HG03108 (cell line): ENCODE results near the gene VPS35L.
"Not testable (repeated sequence)": the region's sequence is repeated elsewhere in the genome, so short reads cannot be mapped to it uniquely, and the experiment has no call there.

Experiments used
- ATAC-seq: cut with Tn5 transposase; IDR thresholded peaks from one replicate; pipeline ENCODE4 v1.9.1; 2021; ENCODE audit warnings: moderate library complexity; ENCODE audit not compliant: unreplicated experiment

Gene VPS35L

DNA sequence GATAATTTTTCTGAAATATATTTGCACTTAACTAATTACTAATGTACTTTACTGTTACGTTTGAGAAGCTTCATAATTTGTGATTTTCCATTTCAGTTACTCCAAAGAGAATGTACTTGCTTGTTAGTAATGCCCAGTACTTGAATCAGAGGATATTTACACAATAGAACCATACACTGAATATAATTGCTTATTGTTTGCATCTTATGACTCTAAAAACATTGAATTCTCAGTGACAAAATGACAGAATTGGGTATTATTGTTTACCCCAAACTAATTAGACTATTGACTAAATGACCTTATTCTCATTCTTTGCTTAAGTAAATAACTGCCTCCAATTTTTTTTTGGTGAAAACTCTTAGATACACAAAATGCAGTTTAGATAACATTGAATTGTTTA is 22.9 kb upstream of the VPS35L start:
- no peak for ATAC-seq

DNA sequence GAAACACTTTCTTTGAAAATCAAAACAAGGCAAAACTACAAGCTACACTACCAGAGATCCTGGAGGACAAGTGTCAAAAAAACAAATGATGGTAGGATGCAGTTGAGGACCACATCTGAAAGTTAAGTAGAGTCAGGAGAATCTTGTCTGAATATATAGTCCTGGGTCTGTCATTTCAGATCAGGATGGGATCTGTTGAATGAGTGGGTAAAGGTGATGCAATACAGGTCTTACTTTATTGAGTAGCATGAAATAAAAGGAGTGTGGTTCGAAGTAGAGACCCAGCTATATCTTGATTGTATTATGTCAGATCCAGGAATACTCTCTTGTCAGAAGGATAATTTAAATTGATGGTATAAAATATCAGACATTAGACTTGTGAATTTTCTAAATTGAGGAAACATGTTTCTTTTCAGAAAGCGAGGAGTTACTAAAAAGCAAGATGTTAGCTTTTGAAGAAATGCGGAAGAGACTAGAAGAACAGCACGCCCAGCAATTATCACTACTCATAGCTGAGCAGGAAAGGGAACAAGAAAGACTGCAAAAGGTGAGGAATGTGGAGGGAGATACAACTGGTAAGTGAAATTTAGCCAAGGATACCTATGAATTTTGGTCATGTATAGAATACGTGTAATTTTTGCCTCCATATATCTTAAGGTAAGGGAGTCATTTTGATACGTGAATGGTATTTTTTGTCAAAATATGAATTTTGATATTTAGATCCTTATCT is 15.1 kb upstream of the VPS35L start:
- no peak for ATAC-seq

- ATAC-seq = no peak
These were observed 13.2 kb upstream of the VPS35L start for GRCh38 chr16:19542138-19542821.

- ATAC-seq = not testable (repeated sequence)
These were observed 12.1 kb upstream of the VPS35L start for GRCh38 chr16:19543278-19543996.

DNA sequence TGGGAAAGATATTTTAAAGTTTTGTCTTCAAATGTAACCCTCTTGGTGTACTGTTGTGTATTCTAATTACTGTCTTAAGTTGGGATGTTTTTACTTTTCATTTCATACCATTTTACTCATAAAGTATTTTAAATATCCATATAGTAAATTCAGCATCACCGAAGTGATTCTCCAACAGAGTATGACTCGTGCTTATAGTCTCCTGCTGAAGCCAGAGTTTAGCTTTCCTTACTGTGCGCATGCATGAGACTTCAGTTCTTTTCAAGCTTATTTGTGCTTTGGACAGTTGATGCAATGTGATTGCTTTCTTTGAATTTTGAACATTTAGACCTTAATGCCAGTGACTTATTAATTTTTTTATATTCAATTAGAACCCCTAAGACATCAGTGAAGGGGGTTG is 7.4 kb upstream of the VPS35L start:
- no peak for ATAC-seq

GRCh38 chr16:19549673-19550072 is 5.8 kb upstream of the VPS35L start:
- no peak for ATAC-seq

DNA sequence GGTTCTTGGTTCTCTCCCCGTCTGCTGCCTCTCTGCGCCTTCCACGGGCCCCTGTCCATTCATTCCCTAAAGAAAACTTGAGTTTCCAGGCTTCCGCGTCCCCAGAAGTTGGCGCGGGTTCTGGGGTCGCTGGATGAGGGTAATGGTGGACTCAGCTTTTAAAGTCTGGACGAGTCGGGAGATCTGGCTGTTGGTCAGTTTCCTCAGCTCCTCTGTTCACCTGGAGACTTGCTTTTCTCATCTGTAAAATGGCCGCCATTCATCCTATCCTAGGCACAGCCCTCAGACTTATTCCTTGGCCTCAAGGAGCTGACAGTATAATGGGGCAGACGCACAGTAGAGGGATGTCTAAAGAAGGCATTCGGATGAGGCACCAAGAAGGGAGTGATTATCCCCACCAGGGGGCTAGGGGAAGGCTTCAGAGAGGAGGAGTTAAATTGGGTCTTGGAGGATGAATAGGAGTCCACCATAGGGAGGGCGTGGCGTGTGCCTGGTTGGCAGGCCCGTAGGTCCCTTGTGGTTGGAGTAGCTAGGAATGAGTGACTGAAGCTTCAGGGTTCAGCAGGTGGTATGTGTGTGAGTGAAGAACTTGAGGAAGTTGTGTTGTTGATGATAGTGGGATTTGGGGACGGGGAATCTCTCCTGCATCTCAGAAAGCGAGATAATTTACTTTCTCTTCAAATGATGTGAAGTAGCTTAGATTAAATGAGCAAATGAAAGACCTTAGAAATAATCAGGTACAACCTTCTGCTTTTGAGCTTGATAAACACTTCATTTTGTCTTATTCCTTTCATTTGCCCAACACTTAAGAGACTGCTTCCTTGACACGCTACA is 652 bp downstream of the VPS35L start:
- ATAC-seq = no peak

- no peak for ATAC-seq
These were observed 3.9 kb downstream of the VPS35L start for GRCh38 chr16:19559242-19559910.

- no peak for ATAC-seq
These were observed 4.6 kb downstream of the VPS35L start for GRCh38 chr16:19560078-19560477.

DNA sequence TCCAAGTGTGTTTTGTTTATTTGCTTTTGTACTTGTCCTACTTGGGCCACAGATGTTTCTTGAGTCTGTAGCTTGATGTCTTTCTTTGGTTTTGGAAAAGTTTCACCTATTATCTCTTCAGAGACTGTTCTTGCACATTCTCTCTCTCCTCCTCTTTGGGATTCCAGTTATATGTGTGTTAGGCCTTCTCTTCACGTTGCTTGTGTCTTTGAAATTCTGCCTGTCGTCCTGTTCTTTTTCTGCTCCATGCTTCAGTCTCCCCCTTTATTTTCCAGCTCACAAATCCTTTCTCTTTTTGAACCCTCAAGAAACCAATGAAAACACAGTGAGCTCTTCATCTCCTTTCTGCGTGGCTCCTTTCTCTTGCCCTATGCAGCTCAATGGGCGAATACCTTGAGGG is 7.9 kb downstream of the VPS35L start:
- ATAC-seq = no peak

- no peak for ATAC-seq
These were observed 10.9 kb downstream of the VPS35L start for GRCh38 chr16:19566362-19566761.

DNA sequence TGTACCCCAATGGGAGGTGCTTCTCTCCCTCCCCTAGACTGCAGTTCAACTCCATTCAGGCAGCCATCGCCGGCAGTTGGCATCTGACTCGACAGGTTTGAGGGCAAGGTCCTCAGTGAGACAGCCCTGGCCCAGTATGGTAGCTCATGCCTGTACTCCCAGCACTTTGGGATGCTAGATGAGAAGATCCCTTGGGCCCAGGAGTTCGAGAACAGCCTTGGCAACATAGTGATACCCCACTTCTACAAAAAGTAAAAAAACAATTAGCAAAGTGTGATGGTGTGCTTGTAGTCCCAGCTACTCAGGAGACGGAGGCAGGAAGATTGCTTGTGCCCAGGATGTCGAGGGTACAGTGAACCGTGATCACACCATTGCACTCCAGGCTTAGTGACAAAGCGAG is 12.1 kb downstream of the VPS35L start:
- no peak for ATAC-seq

- no peak for ATAC-seq
These were observed 18.5 kb downstream of the VPS35L start for GRCh38 chr16:19573997-19574396.

DNA sequence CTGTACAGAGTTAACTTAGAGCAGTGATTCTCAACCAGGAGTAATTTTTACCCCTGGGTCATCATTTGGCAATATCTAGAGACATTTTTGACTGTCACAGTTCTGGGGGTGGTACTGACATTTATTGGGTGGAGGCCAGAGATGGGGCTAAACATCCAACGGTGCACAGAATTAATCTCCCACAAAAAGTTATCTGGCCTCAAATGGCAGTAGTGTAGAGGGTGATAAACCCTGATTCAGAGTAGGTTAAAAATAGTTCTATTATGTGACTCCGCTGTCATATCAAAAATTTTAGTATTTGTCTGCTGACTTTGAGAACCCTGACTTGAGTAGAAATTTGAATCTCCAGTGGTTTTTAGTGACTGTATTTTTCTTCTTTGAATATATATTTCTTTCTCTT is 19.1 kb downstream of the VPS35L start:
- ATAC-seq = no peak

GRCh38 chr16:19578378-19578971 is 23.0 kb downstream of the VPS35L start:
- no peak for ATAC-seq

DNA sequence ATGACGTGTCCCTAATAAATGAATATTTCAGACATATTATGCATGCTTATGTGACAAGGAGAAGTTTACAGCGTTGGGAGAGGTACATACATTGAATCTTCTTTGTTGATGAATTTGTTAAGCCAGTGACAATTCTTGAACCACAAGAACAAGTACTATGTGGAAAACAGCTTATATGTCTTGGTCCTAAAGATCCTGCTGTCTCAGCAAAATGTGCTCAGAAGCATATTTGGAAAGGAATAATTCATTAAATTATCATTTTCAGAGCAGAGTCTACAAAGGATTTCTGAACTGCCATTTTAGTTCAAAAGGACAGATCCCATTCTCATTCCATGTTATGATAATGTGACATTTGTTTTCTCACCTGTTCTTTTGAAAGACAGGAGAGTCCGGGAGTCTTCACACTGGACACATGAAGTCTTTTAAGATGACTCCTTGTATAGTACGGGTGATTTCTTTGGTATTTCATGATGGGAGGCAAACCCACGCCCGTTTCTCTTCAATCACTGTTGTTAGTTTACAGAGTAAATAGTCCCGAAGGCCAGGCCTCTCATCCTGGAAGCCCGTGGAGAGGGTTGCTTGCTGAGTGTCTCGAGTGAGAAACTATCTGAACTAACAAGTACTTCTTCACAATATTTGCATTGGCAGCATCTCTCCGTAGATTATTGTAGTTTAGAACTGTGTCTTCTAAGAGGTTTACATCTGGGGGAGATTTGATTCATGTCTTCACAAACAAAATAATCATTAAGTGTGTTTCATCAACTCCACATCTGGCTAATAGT is 26.7 kb downstream of the VPS35L start:
- ATAC-seq = no peak

- ATAC-seq = no peak
These were observed 28.3 kb downstream of the VPS35L start for GRCh38 chr16:19583665-19584300.

- no peak for ATAC-seq
These were observed 33.2 kb downstream of the VPS35L start for GRCh38 chr16:19588661-19589060.

- no peak for ATAC-seq
These were observed 33.6 kb downstream of the VPS35L start for GRCh38 chr16:19589106-19589505.
